Lower lobe of right lung (tissue), 2 donors: ENCODE results near the gene MED10. TPM values are rescaled to one million over a fixed set of nuclear protein-coding genes. Genes with fewer than 3 reads are reported as not detected.
A peak's percentile ranks its signal among the peaks of the same experiment; 100 is the strongest.

Source experiments
- ATAC-seq, 2 donors: fragments of 200-7000 bp; cut with Tn5 transposase; one replicate each; pipeline ENCODE4 v1.9.1; 2020 to 2022; ENCODE audit warnings: mild to moderate bottlenecking in 2 of 2, moderate library complexity in 2 of 2
- DNase-seq: peaks from one replicate; pipeline ENCODE4 v3.0.0-alpha.2; 2020
- H3K27ac ChIP-seq: fragments of 200-600 bp; one replicate; pipeline ENCODE4 v1.8.0; 2022
- H3K27me3 ChIP-seq: fragments of 200-600 bp; one replicate; pipeline ENCODE4 v1.8.0; 2022; ENCODE audit warnings: low read depth
- H3K36me3 ChIP-seq: fragments of 200-600 bp; one replicate; pipeline ENCODE4 v1.8.0; 2022; ENCODE audit warnings: mild to moderate bottlenecking
- H3K4me1 ChIP-seq: fragments of 200-600 bp; one replicate; pipeline ENCODE4 v1.8.0; 2022
- H3K4me3 ChIP-seq: fragments of 200-600 bp; one replicate; pipeline ENCODE4 v1.8.0; 2022; ENCODE audit warnings: mild to moderate bottlenecking
- H3K9me3 ChIP-seq: fragments of 200-600 bp; one replicate; pipeline ENCODE4 v1.8.0; 2022
- CTCF ChIP-seq: fragments of 200-600 bp; IDR thresholded peaks from one replicate; pipeline ENCODE4 v1.8.0; 2022; ENCODE audit warnings: antibody characterized with exemption, mild to moderate bottlenecking
- intact Hi-C: fragments of 100-400 bp; cut with DNase I; formaldehyde crosslinking; loops from one replicate; pipeline ENCODE4 v1.11.0; 2022
- total RNA-seq: library from RNA; stranded (reverse); fragmentation: NEBNext Ultra II Directional; extraction: Animal tissue kit (Norgen Biotek cat#: 25700); gene quantifications from one replicate; pipeline ENCODE4 v1.2.1, GENCODE V29; 2021
- donor health status: DM: no; HTN: yes; CAD: no; lungs with severe emphysema.

Gene MED10
- total RNA-seq, 1 donor from 2014 or later: 30.3 TPM

GRCh38 chr5:6373081-6373846 lies 5.1 kb downstream of the MED10 start:
- Histone ChIP-seq H3K36me3 (peaks cover 85% of the 10 kb centered on the region), H3K4me1 (peaks cover 17% of the 10 kb centered on the region), H3K4me3 (no peak overlapping the region), H3K27ac (no peak overlapping the region), H3K27me3 (no peaks in the 10 kb centered on the region), H3K9me3 (no peaks in the 10 kb centered on the region)
- ATAC-seq (no peak), DNase-seq (no peak)
- intact Hi-C loops: no loop called here
- no peak for TF ChIP-seq CTCF

- no peaks in the 10 kb centered on the region for H3K27me3 ChIP-seq
- intact Hi-C loops: no loop called here
- no peak for TF ChIP-seq CTCF
- no peak overlapping the region for H3K27ac ChIP-seq
- H3K4me3 ChIP-seq: no peak overlapping the region
- H3K36me3 ChIP-seq: peaks cover 93% of the 10 kb centered on the region
- H3K4me1 ChIP-seq: peaks cover 16% of the 10 kb centered on the region
- H3K9me3 ChIP-seq: no peaks in the 10 kb centered on the region
- no peak for DNase-seq
- peak in 1 of 2 donors; percentile 22 for ATAC-seq
Observed at GRCh38 chr5:6372251-6373080, 5.9 kb downstream of the MED10 start.

- H3K4me3 ChIP-seq: no peak overlapping the region
- no peaks in the 10 kb centered on the region for H3K9me3 ChIP-seq
- H3K36me3 ChIP-seq: peaks cover 100% of the 10 kb centered on the region
- no peak overlapping the region for H3K27ac ChIP-seq
- intact Hi-C loops: no loop called here
- H3K4me1 ChIP-seq: peaks cover 4% of the 10 kb centered on the region
- DNase-seq: no peak
- no peaks in the 10 kb centered on the region for H3K27me3 ChIP-seq
- ATAC-seq: no peak
- TF ChIP-seq CTCF: no peak
Observed at GRCh38 chr5:6371079-6371810, 7.1 kb downstream of the MED10 start.

- intact Hi-C loops: no loop called here
Observed at GRCh38 chr5:6370580-6370979, 7.8 kb downstream of the MED10 start.

More at GRCh38 chr5:6370580-6370979, 7.8 kb downstream of the MED10 start:
- H3K9me3 ChIP-seq: no peaks in the 10 kb centered on the region
- TF ChIP-seq CTCF: no peak
- DNase-seq: no peak
- H3K4me3 ChIP-seq: no peak overlapping the region
- peaks cover 100% of the 10 kb centered on the region for H3K36me3 ChIP-seq
- H3K4me1 ChIP-seq: no peaks in the 10 kb centered on the region
- no peaks in the 10 kb centered on the region for H3K27me3 ChIP-seq
- no peak for ATAC-seq
- no peak overlapping the region for H3K27ac ChIP-seq
